ENCODE data around the gene KCNMA1.

Gene KCNMA1

GRCh38 chr10:77478247-77478961, 159.2 kb downstream of the KCNMA1 start:
- 83 to 91% methylated on average over 4 of the region's 4 CpGs for WGBS, 2 experiments
- no peaks in the 10 kb centered on the region for H3K9me3 ChIP-seq (ENCODE audit: control insufficient read depth, low read length)
- H3K27me3 ChIP-seq (ENCODE audit: control insufficient read depth, insufficient read depth, low read length, poor library complexity, severe bottlenecking): no peaks in the 10 kb centered on the region
- H3K4me1 ChIP-seq (ENCODE audit: control insufficient read depth, insufficient read depth, low read length): peaks cover 6% of the 10 kb centered on the region
- no peak overlapping the region for H3K4me3 ChIP-seq (ENCODE audit: insufficient read depth, low read depth, low read length)
- no peaks in the 10 kb centered on the region for H3K36me3 ChIP-seq (ENCODE audit: control insufficient read depth, insufficient read depth, low read length)
- H3K27ac ChIP-seq (ENCODE audit: insufficient read depth, low read depth, low read length, poor library complexity, severe bottlenecking): no peak overlapping the region

GRCh38 chr10:77475522-77475921, 162.1 kb downstream of the KCNMA1 start:
- H3K27me3 ChIP-seq (ENCODE audit: control insufficient read depth, insufficient read depth, low read length, poor library complexity, severe bottlenecking): no peaks in the 10 kb centered on the region
- H3K4me1 ChIP-seq (ENCODE audit: control insufficient read depth, insufficient read depth, low read length): no peaks in the 10 kb centered on the region
- no peaks in the 10 kb centered on the region for H3K9me3 ChIP-seq (ENCODE audit: control insufficient read depth, low read length)
- 96 to 97% methylated on average over 1 of the region's 1 CpG for WGBS, 2 experiments
- H3K27ac ChIP-seq (ENCODE audit: insufficient read depth, low read depth, low read length, poor library complexity, severe bottlenecking): no peak overlapping the region
- no peak overlapping the region for H3K4me3 ChIP-seq (ENCODE audit: insufficient read depth, low read depth, low read length)
- no peaks in the 10 kb centered on the region for H3K36me3 ChIP-seq (ENCODE audit: control insufficient read depth, insufficient read depth, low read length)

GRCh38 chr10:77474939-77475338, 162.7 kb downstream of the KCNMA1 start:
- WGBS, 2 experiments: 96 to 98% methylated on average over 5 of the region's 5 CpGs
- no peaks in the 10 kb centered on the region for H3K36me3 ChIP-seq (ENCODE audit: control insufficient read depth, insufficient read depth, low read length)
- no peaks in the 10 kb centered on the region for H3K9me3 ChIP-seq (ENCODE audit: control insufficient read depth, low read length)
- H3K4me3 ChIP-seq (ENCODE audit: insufficient read depth, low read depth, low read length): no peak overlapping the region
- H3K4me1 ChIP-seq (ENCODE audit: control insufficient read depth, insufficient read depth, low read length): no peaks in the 10 kb centered on the region
- H3K27me3 ChIP-seq (ENCODE audit: control insufficient read depth, insufficient read depth, low read length, poor library complexity, severe bottlenecking): no peaks in the 10 kb centered on the region
- no peak overlapping the region for H3K27ac ChIP-seq (ENCODE audit: insufficient read depth, low read depth, low read length, poor library complexity, severe bottlenecking)

GRCh38 chr10:77474386-77474785, 163.2 kb downstream of the KCNMA1 start:
- WGBS, 2 experiments: 90 to 93% methylated on average over 7 of the region's 7 CpGs
- Histone ChIP-seq H3K9me3 (ENCODE audit: control insufficient read depth, low read length) (no peaks in the 10 kb centered on the region), H3K36me3 (ENCODE audit: control insufficient read depth, insufficient read depth, low read length) (no peaks in the 10 kb centered on the region), H3K4me3 (ENCODE audit: insufficient read depth, low read depth, low read length) (no peak overlapping the region), H3K27me3 (ENCODE audit: control insufficient read depth, insufficient read depth, low read length, poor library complexity, severe bottlenecking) (no peaks in the 10 kb centered on the region), H3K4me1 (ENCODE audit: control insufficient read depth, insufficient read depth, low read length) (no peaks in the 10 kb centered on the region), H3K27ac (ENCODE audit: insufficient read depth, low read depth, low read length, poor library complexity, severe bottlenecking) (no peak overlapping the region)

- WGBS, 2 experiments: 94 to 95% methylated on average over 2 of the region's 2 CpGs
- Histone ChIP-seq H3K27me3 (ENCODE audit: control insufficient read depth, insufficient read depth, low read length, poor library complexity, severe bottlenecking) (no peaks in the 10 kb centered on the region), H3K4me1 (ENCODE audit: control insufficient read depth, insufficient read depth, low read length) (no peaks in the 10 kb centered on the region), H3K4me3 (ENCODE audit: insufficient read depth, low read depth, low read length) (no peak overlapping the region), H3K36me3 (ENCODE audit: control insufficient read depth, insufficient read depth, low read length) (no peaks in the 10 kb centered on the region), H3K9me3 (ENCODE audit: control insufficient read depth, low read length) (no peaks in the 10 kb centered on the region), H3K27ac (ENCODE audit: insufficient read depth, low read depth, low read length, poor library complexity, severe bottlenecking) (no peak overlapping the region)
Measured at GRCh38 chr10:77472146-77472545, 165.5 kb downstream of the KCNMA1 start.

GRCh38 chr10:77471069-77471536, 166.5 kb downstream of the KCNMA1 start:
- Histone ChIP-seq H3K4me1 (ENCODE audit: control insufficient read depth, insufficient read depth, low read length) (no peaks in the 10 kb centered on the region), H3K36me3 (ENCODE audit: control insufficient read depth, insufficient read depth, low read length) (no peaks in the 10 kb centered on the region), H3K4me3 (ENCODE audit: insufficient read depth, low read depth, low read length) (no peak overlapping the region), H3K27me3 (ENCODE audit: control insufficient read depth, insufficient read depth, low read length, poor library complexity, severe bottlenecking) (no peaks in the 10 kb centered on the region), H3K27ac (ENCODE audit: insufficient read depth, low read depth, low read length, poor library complexity, severe bottlenecking) (no peak overlapping the region), H3K9me3 (ENCODE audit: control insufficient read depth, low read length) (no peaks in the 10 kb centered on the region)
- WGBS, 2 experiments: 85 to 93% methylated on average over 2 of the region's 2 CpGs

- Histone ChIP-seq H3K27ac (ENCODE audit: insufficient read depth, low read depth, low read length, poor library complexity, severe bottlenecking) (no peak overlapping the region), H3K36me3 (ENCODE audit: control insufficient read depth, insufficient read depth, low read length) (no peaks in the 10 kb centered on the region), H3K9me3 (ENCODE audit: control insufficient read depth, low read length) (no peaks in the 10 kb centered on the region), H3K27me3 (ENCODE audit: control insufficient read depth, insufficient read depth, low read length, poor library complexity, severe bottlenecking) (no peaks in the 10 kb centered on the region), H3K4me1 (ENCODE audit: control insufficient read depth, insufficient read depth, low read length) (peaks cover 9% of the 10 kb centered on the region), H3K4me3 (ENCODE audit: insufficient read depth, low read depth, low read length) (no peak overlapping the region)
- WGBS, 2 experiments: 94 to 97% methylated on average over 6 of the region's 6 CpGs
Measured at GRCh38 chr10:77467422-77467963, 170.1 kb downstream of the KCNMA1 start.

GRCh38 chr10:77463967-77464745, 173.5 kb downstream of the KCNMA1 start:
- Histone ChIP-seq H3K4me3 (ENCODE audit: insufficient read depth, low read depth, low read length) (no peak overlapping the region), H3K27ac (ENCODE audit: insufficient read depth, low read depth, low read length, poor library complexity, severe bottlenecking) (no peak overlapping the region), H3K36me3 (ENCODE audit: control insufficient read depth, insufficient read depth, low read length) (no peaks in the 10 kb centered on the region), H3K9me3 (ENCODE audit: control insufficient read depth, low read length) (no peaks in the 10 kb centered on the region), H3K27me3 (ENCODE audit: control insufficient read depth, insufficient read depth, low read length, poor library complexity, severe bottlenecking) (no peaks in the 10 kb centered on the region), H3K4me1 (ENCODE audit: control insufficient read depth, insufficient read depth, low read length) (peaks cover 9% of the 10 kb centered on the region)
- 86 to 93% methylated on average over 9 of the region's 9 CpGs for WGBS, 2 experiments

- H3K4me1 ChIP-seq (ENCODE audit: control insufficient read depth, insufficient read depth, low read length): peaks cover 9% of the 10 kb centered on the region
- no peak overlapping the region for H3K27ac ChIP-seq (ENCODE audit: insufficient read depth, low read depth, low read length, poor library complexity, severe bottlenecking)
- 51 to 55% methylated on average over 4 of the region's 4 CpGs for WGBS, 2 experiments
- no peaks in the 10 kb centered on the region for H3K9me3 ChIP-seq (ENCODE audit: control insufficient read depth, low read length)
- no peak overlapping the region for H3K4me3 ChIP-seq (ENCODE audit: insufficient read depth, low read depth, low read length)
- no peaks in the 10 kb centered on the region for H3K36me3 ChIP-seq (ENCODE audit: control insufficient read depth, insufficient read depth, low read length)
- H3K27me3 ChIP-seq (ENCODE audit: control insufficient read depth, insufficient read depth, low read length, poor library complexity, severe bottlenecking): no peaks in the 10 kb centered on the region
Measured at GRCh38 chr10:77463499-77463898, 174.1 kb downstream of the KCNMA1 start.

GRCh38 chr10:77461636-77462296, 175.8 kb downstream of the KCNMA1 start:
- Histone ChIP-seq H3K27ac (ENCODE audit: insufficient read depth, low read depth, low read length, poor library complexity, severe bottlenecking) (no peak overlapping the region), H3K36me3 (ENCODE audit: control insufficient read depth, insufficient read depth, low read length) (no peaks in the 10 kb centered on the region), H3K4me1 (ENCODE audit: control insufficient read depth, insufficient read depth, low read length) (peaks cover 9% of the 10 kb centered on the region), H3K27me3 (ENCODE audit: control insufficient read depth, insufficient read depth, low read length, poor library complexity, severe bottlenecking) (no peaks in the 10 kb centered on the region), H3K9me3 (ENCODE audit: control insufficient read depth, low read length) (no peaks in the 10 kb centered on the region), H3K4me3 (ENCODE audit: insufficient read depth, low read depth, low read length) (no peak overlapping the region)
- WGBS, 2 experiments: 90 to 91% methylated on average over 7 of the region's 7 CpGs

All from ectodermal cell (in vitro differentiated cells).